ENCODE results near the gene CHN1.

The CHN1 gene

DNA sequence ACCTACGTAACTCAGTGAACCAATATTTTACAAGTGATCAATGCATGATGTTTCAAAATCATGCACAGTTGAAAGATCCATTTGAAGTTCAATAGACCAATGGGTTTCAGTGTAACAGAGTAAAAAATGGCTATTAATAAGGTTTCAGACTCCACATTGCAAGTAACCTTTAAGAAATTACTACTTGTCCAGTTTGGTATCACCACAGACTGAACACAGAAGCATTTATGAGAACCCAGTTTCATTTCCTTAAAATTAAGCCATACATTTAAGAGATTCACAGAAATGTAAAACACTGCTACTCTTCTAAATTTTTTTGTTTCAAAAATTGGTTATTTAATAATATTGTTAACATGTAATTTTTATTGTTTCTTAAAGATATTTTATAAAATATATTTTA, 142.0 kb downstream of the CHN1 start:
- no peak for ATAC-seq

- ATAC-seq: no peak
These were observed 145.5 kb downstream of the CHN1 start for GRCh38 chr2:174859563-174860169.

DNA sequence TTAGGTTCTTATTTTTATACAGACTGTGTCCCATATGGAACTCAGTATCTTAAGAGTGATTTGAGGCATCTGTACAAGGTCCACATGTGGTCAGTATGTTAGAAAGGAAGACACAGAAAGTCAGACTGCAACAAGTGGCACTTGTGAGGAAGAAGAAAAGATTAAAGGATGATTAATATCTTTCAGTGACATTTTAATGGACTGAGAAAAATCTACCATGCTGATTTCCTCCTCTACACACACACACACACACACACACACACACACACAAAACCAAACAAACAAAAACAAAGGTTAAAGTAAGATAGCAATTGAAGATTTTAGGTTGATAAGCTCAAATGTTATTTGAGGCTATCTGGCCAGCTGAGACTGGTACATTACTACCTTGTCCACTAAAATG, 146.4 kb downstream of the CHN1 start:
- no peak for ATAC-seq

GRCh38 chr2:174856447-174856846, 148.7 kb downstream of the CHN1 start:
- ATAC-seq: no peak

GRCh38 chr2:174846941-174847938, 157.9 kb downstream of the CHN1 start:
- ATAC-seq: no peak

DNA sequence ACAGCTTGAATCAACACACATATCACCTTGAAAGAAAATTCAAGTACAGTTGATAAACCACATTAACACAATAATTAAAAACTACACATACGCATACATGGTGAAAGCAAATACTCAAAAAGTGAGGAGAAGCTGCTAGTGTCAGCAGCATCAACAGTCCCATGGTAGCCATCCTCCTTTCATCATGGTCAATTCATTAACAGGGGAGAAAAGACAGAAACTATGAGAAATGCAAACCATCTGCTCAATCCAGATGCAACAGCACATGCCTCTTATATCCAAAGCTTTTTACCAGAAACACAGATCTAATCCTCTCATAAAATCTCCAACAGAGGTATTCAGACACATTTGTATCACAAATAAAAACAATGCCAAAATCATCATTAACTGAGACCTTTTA, 159.0 kb downstream of the CHN1 start:
- no peak for ATAC-seq

DNA sequence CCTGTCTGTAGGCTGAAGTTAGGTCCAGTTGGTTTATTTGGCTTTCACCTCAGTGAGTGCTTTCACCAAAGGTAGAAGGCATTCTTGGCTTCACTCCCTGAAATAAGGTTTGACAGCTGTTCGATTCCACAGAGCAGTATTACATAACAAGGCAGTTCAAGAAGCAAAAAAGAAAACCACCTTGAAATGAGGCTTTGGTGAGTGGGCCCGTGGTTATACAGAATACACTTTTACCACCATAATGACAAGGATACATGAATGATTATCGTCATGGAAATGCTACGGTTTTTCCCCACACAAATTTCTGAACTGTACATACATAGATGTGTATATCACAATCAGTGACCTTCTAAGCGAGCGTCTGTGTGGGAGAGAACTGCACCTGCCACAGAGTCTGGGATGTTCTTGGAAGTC, 160.9 kb downstream of the CHN1 start:
- peak; percentile 35 to 43 for ATAC-seq

- no peak for ATAC-seq
These were observed 162.7 kb downstream of the CHN1 start for GRCh38 chr2:174842496-174842895.

- no peak for ATAC-seq
These were observed 163.2 kb downstream of the CHN1 start for GRCh38 chr2:174841936-174842335.

- ATAC-seq: no peak
These were observed 163.8 kb downstream of the CHN1 start for GRCh38 chr2:174841350-174841749.

DNA sequence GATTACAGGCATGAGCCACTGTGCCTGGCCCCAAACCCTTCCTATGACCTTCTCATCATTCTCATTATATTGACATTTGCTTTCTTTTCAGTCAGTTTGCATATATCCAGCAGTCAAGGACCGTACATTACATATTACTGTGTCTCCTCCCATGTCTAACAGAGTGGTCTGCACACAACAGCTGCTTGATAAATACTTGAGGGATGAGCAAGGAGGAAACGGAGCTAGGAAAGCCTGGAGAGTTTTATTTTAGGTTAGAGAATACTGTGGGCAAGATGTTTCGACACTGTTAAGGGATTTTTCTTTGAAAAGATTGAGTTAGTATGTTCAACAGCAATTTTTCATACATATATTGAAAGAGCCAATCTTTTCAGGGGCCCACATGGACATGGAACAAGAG, 164.7 kb downstream of the CHN1 start:
- no peak for ATAC-seq

GRCh38 chr2:174839662-174840061, 165.5 kb downstream of the CHN1 start:
- no peak for ATAC-seq

DNA sequence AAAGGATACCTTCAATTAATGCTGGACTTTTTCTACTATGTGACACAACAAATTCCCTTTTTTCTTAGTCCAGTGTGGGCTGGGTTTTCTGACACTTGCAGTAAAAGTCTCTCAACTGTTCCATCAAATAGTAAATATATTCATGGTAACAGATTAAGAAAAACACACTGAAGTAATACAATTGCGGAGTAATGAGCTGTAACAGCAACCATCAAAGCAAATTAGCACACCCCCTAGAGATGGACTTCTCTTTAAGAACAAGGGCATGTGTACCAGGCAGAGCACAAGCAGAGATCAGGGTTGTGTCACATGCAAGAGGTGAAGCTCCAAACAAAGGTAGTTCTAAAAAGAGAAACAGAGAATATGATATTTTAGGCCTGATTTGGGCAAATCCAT, 168.2 kb downstream of the CHN1 start:
- ATAC-seq: no peak

GRCh38 chr2:174836377-174836994, 168.7 kb downstream of the CHN1 start:
- no peak for ATAC-seq

- ATAC-seq: peak; percentile 82 to 90
These were observed 169.4 kb downstream of the CHN1 start for GRCh38 chr2:174835797-174836255.

DNA sequence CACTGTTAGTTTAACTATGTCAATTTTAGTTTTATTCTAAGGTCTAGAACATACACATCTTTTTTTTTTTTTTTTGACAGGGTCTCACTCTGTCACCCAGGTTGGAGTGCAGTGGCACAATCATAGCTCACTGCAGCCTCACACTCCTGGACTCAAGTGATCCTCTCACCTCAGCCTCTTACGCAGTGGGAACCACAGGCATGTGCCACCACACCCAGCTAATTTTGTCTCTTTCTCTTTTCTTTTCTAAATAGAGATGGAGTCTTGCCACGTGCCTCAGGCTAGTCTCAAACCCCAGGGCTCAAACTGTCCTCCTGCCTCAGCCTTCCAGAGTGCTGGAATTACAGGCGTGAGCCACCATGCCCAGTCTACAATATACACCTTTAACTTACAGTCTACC, 171.4 kb downstream of the CHN1 start:
- ATAC-seq: no peak

GRCh38 chr2:174830561-174830960, 174.6 kb downstream of the CHN1 start:
- ATAC-seq: no peak

GRCh38 chr2:174829550-174829949, 175.6 kb downstream of the CHN1 start:
- ATAC-seq: no peak

DNA sequence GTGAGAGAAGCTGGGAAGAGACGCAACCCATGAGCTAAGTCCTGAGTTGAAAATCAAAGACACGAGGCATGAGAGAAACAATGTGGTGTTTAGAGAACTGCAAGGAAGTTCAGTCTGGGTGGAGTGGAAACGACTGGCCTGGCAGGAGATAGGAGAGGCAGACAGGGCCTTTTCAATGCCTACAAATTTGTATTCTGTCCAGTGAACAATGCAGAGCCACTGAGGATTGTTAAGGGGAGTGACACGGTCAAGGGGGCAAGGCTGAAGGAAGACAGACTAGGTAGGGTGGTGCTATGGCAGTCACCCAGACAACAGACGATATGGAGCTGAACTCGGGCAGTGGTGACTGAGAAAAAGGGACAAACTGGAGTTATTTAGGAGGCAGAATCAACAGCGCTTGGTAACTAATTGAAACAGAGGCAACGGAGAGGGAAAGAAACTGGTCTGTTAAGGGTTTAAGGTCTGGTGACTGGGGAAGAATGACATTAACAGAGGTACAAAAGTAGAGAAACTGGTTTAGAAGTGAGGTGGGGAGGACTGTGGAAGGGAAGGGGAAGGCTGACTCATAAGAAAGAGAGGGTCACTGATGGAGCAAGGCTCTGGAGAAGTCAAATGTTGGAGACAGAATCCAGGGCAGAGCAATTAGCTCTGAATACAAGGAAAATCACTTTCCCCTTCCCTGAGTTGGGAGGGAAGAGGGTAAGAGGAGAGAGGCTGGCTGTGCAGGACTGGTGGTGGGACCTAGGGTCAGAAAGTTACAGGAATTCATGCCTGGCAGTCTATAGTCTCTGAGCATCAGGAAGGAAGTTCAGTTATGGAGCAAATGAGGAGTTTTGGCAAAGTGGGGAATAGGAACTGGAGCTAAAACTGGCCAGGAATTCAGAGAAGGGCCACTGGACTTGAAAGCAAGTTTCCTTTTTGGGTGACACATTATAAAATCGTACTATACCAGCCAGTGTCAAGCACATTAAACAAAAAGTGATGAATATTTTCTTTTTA, 177.5 kb downstream of the CHN1 start:
- ATAC-seq: no peak

DNA sequence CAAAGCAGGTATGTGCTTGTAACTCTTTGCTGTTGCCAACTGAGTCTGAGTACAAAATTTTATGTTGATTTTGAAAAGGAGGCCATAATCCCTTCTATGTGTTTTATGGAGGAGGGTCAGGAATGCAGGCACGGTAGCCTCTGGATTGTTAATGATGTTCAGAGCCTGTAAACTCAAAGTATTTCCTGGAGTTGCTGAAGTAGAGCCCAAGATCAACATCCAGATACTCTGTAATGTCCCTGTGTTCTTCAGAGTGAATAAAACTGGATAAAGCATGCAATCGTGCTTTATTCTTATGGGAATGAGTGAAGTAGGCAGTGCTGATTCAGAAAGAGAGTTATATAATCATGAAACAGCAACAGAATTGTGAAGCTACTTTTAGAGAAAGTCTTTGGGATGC, 179.1 kb downstream of the CHN1 start:
- ATAC-seq: no peak

- no peak for ATAC-seq
These were observed 181.1 kb downstream of the CHN1 start for GRCh38 chr2:174824068-174824467.

DNA sequence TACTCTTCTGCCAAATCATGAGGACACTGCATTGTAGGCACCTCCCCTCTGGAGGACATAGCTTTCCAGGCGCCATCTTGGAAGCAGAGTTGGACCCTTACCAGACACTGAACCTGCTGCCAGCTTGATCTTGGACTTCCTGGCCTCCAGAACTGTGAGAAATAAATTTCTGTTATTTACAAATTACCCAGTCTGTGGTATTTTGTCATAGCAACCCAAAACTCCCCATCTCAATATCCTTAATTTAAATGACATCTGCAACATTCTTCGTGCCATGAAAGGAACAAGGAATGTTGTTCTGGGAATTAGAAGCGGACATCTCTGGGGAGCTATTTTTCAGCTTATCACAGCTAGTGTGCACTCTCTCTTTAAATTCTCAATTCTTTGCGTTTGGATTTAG, 183.6 kb downstream of the CHN1 start:
- no peak for ATAC-seq
